Psoas muscle (tissue), 8 donors: ENCODE data around the gene PSEN1. TPM values are rescaled to one million over a fixed set of nuclear protein-coding genes. Genes with fewer than 3 reads are reported as not detected.

Experiments used
- ATAC-seq, 4 donors: fragments of 200-7000 bp; cut with Tn5 transposase; one replicate each; pipeline ENCODE4 v1.9.1; 2020; ENCODE audit warnings: moderate library complexity in 3 of 4, mild to moderate bottlenecking in 2 of 4
- DNase-seq, 2 donors: peaks; one replicate each; pipeline ENCODE4 v3.0.0-alpha.2; 2020
- H3K27ac ChIP-seq: fragments of 200-600 bp; one replicate; pipeline ENCODE4 v1.8.0; 2022
- H3K27me3 ChIP-seq, 3 donors: fragments of 200-600 bp in 1 of 3; one replicate each; pipeline versions ENCODE4 v1.6.1 to v1.8.0; 2013 to 2022; ENCODE audit warnings: low read length in 2 of 3, mild to moderate bottlenecking in 2 of 3, moderate library complexity in 1 of 3; ENCODE audit not compliant: insufficient read depth in 3 of 3
- H3K36me3 ChIP-seq, 2 donors: fragments of 200-600 bp in 1 of 2; one replicate each; pipeline versions ENCODE4 v1.6.1 to v1.8.0; 2013 to 2022; ENCODE audit warnings: low read depth in 1 of 2, mild to moderate bottlenecking in 1 of 2, moderate library complexity in 1 of 2; ENCODE audit not compliant: insufficient read depth in 1 of 2
- H3K4me1 ChIP-seq: fragments of 200-600 bp; one replicate; pipeline ENCODE4 v1.8.0; 2022
- H3K4me3 ChIP-seq: fragments of 200-600 bp; one replicate; pipeline ENCODE4 v1.8.0; 2022; ENCODE audit warnings: mild to moderate bottlenecking
- H3K9me3 ChIP-seq: fragments of 200-600 bp; one replicate; pipeline ENCODE4 v1.8.0; 2022
- CTCF ChIP-seq: fragments of 200-600 bp; IDR thresholded peaks from one replicate; pipeline ENCODE4 v1.8.0; 2022; ENCODE audit warnings: antibody characterized with exemption
- WGBS, 3 donors: extraction: QIAGEN DNeasy Blood & Tissue Kit; methylation state at CpG; one replicate each; pipeline versions ENCODE4 v1.1.6 to v1.1.7; 2013; 5-methylcytosine and 5-hydroxymethylcytosine counted together
- intact Hi-C, 2 donors: fragments of 100-400 bp; cut with DNase I; formaldehyde crosslinking; loops; one replicate each; pipeline versions ENCODE4 v1.11.0 to v1.14.2; 2022
- polyA plus RNA-seq, 3 donors: library from polyadenylated mRNA; stranded (reverse); fragments of 200-250 nt; gene quantifications; one replicate each; pipeline ENCODE4 v1.2.3, GENCODE V29; 2013
- total RNA-seq, 4 donors: library from RNA; stranded (reverse); fragmentation: NEBNext Ultra II Directional in 2 of 4; extraction: Animal tissue kit (Norgen Biotek cat#: 25700) in 2 of 4; gene quantifications; one replicate each; pipeline versions ENCODE4 v1.2.1 to v1.2.4, GENCODE V29; 2021 to 2023
- donor health status: healthy with polysubstance abuse.
- donor health status: DM: no; HTN: no; CAD: no; lungs with moderate emphysema.
- donor health status: Bipolar disorder and iron deficiency.
- donor health status: healthy.
- donor health status: DM: yes; HTN: yes; CAD: no.
- donor health status: DM: no; HTN: no; CAD: no.
- donor health status: DM: no; HTN: no; CAD: no.
- donor health status: DM: yes; HTN: yes; CAD: no.

Gene PSEN1
- total and polyA plus RNA-seq, 7 donors = 14.2 to 32.5 (median 19.1) TPM

DNA sequence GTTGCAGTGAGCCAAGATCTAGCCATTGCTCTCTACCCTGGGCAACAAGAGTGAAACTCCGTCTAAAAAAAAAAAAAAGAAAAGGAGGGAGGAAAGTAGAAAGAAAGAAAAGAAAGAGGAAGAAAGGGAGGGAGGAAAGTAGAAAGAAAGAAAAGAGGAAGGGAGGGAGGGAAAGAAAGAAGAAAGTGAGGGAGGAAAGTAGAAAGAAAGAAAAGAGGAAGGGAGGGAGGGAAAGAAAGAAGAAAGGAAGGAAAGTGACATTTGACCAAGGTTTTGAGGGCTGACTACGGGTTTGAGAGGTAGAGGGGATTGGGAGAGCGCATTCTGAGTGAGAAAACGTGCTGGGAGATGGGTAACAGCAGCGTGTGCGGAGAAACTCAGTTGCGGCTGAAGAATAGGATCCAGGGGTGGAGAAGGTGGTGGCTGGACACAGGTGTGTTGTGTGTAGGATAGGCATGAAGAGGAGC, 100.5 kb downstream of the PSEN1 start:
- DNase-seq (no peak), ATAC-seq (no peak)
- peak overlapping the region; percentile 63 for H3K4me3 ChIP-seq
- no peaks in the 10 kb centered on the region for H3K36me3 ChIP-seq
- H3K9me3 ChIP-seq = no peaks in the 10 kb centered on the region
- H3K27ac ChIP-seq = no peak overlapping the region
- 62 to 74% (median 66%) methylated on average over 6 to 7 of the region's 7 CpGs for WGBS, 3 donors
- peaks cover 0 to 68% (median 25%) of the 10 kb centered on the region in 3 donors for H3K27me3 ChIP-seq
- H3K4me1 ChIP-seq = peaks cover 15% of the 10 kb centered on the region
- intact Hi-C loops = no loop called here
- no peak for TF ChIP-seq CTCF

GRCh38 chr14:73237219-73237785, 101.0 kb downstream of the PSEN1 start, which contains the start of gene PAPLN:
PAPLN (plus strand) TSS chr14:73237506; CDS start chr14:73239779, 2,273 bp downstream.
- intact Hi-C loops = no loop called here
- Histone ChIP-seq H3K27me3 (peaks cover 0 to 72% (median 27%) of the 10 kb centered on the region in 3 donors), H3K9me3 (no peaks in the 10 kb centered on the region), H3K4me3 (peak within 1 kb of the TSS; percentile 63), H3K4me1 (peaks cover 15% of the 10 kb centered on the region), H3K36me3 (no peaks in the 10 kb centered on the region), H3K27ac (no peak within 1 kb of the TSS)
- WGBS, 3 donors = 4 to 6% (median 6%) methylated on average over 25 to 48 of the region's 48 CpGs
- DNase-seq (peak; percentile 44 to 70), ATAC-seq (peak in 2 of 4 donors; percentile 38 to 45)
- TF ChIP-seq CTCF = no peak

- DNase-seq (no peak), ATAC-seq (peak; percentile 26 to 38 (median 34))
- Histone ChIP-seq H3K4me3 (peak overlapping the region; percentile 63), H3K36me3 (no peaks in the 10 kb centered on the region), H3K27ac (no peak overlapping the region), H3K4me1 (peaks cover 15% of the 10 kb centered on the region), H3K9me3 (no peaks in the 10 kb centered on the region), H3K27me3 (peaks cover 0 to 67% (median 27%) of the 10 kb centered on the region in 3 donors)
- no peak for TF ChIP-seq CTCF
- WGBS, 3 donors = 4% methylated on average over 22 to 73 of the region's 73 CpGs
- intact Hi-C loops = no loop called here
Observed at GRCh38 chr14:73237786-73238423, 101.6 kb downstream of the PSEN1 start.

DNA sequence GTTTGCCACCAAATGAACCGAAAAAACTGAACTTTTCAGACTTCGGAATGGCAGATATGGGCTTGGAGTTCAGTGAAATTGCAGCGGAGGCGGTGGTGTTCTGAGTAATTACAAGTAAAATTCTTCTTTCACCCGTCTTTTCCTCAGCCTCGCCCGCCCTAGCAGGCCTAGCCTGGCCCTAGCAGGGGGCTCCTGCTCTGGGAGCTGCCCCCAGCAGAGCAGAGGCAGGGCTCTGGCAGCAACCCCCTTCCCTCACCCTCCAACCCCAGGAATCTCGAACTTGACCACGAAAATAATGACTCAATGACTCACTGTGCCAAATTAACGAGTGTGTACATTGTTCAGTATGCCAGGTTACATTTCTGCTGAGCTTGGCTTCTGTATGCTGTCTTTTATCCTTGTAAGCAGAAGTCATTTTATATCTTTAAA, 102.1 kb downstream of the PSEN1 start:
- intact Hi-C loops = no loop called here
- DNase-seq (no peak), ATAC-seq (peak; percentile 23 to 51 (median 36))
- Histone ChIP-seq H3K27me3 (peaks cover 0 to 63% (median 29%) of the 10 kb centered on the region in 3 donors), H3K9me3 (no peaks in the 10 kb centered on the region), H3K27ac (no peak overlapping the region), H3K4me3 (peak overlapping the region; percentile 63), H3K36me3 (no peaks in the 10 kb centered on the region), H3K4me1 (peaks cover 15% of the 10 kb centered on the region)
- TF ChIP-seq CTCF = no peak
- 46 to 57% (median 49%) methylated on average over 10 of the region's 10 CpGs for WGBS, 3 donors
